ENCODE results near the gene WNK3.

- TF ChIP-seq, protein P1, sequence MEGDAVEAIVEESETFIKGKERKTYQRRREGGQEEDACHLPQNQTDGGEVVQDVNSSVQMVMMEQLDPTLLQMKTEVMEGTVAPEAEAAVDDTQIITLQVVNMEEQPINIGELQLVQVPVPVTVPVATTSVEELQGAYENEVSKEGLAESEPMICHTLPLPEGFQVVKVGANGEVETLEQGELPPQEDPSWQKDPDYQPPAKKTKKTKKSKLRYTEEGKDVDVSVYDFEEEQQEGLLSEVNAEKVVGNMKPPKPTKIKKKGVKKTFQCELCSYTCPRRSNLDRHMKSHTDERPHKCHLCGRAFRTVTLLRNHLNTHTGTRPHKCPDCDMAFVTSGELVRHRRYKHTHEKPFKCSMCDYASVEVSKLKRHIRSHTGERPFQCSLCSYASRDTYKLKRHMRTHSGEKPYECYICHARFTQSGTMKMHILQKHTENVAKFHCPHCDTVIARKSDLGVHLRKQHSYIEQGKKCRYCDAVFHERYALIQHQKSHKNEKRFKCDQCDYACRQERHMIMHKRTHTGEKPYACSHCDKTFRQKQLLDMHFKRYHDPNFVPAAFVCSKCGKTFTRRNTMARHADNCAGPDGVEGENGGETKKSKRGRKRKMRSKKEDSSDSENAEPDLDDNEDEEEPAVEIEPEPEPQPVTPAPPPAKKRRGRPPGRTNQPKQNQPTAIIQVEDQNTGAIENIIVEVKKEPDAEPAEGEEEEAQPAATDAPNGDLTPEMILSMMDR (IDR thresholded peaks at IDR 0.05; ENCODE audit: extremely low read depth in 1 of 2, insufficient read depth in 1 of 2, low read depth in 1 of 2, low read length in 2 of 2) = no peak
- TF ChIP-seq JUN (IDR thresholded peaks at IDR 0.05; ENCODE audit: borderline replicate concordance, insufficient read depth, insufficient read length, low read depth) (no peak), FOS (IDR thresholded peaks at IDR 0.05; ENCODE audit: borderline replicate concordance, insufficient read depth, low read length) (no peak), POLR2A (IDR thresholded peaks at IDR 0.05; ENCODE audit: low read depth, low read length) (no peak), EZH2 (IDR thresholded peaks at IDR 0.05; ENCODE audit: borderline replicate concordance, low read depth, low read length, severe bottlenecking) (no peak)
These were observed 49.4 kb upstream of the WNK3 start for GRCh38 chrX:54407266-54407665.
